ENCODE results near the gene GGCT. TPM values are rescaled to one million over a fixed set of nuclear protein-coding genes. Genes with fewer than 3 reads are reported as not detected.
A peak's percentile ranks its signal among the peaks of the same experiment; 100 is the strongest.

Gene GGCT
- total and polyA plus RNA-seq, 2 donors (not counting 3 experiments of a cell fraction or from before 2014, with no cell fraction given): 21.1 to 44.3 TPM

- no TSS peak for BruUV-seq (replicated peaks)
- H3K4me1 ChIP-seq (ENCODE audit: control insufficient read depth, extremely low read depth, insufficient read depth, low read length): peaks cover 68% of the 10 kb centered on the region
- POLR2A ChIA-PET: no interaction called here
- peak overlapping the region; percentile 13 for H3K4me2 ChIP-seq (ENCODE audit: insufficient read depth, low read length)
- H3K9me3 ChIP-seq (replicated peaks; ENCODE audit: control insufficient read depth, insufficient read depth, low read length): no peaks in the 10 kb centered on the region
- H3K9me1 ChIP-seq (replicated peaks; ENCODE audit: control insufficient read depth, extremely low read depth, insufficient read depth, low read length): no peaks in the 10 kb centered on the region
- TF ChIP-seq GATA2 (IDR thresholded peaks at IDR 0.05; ENCODE audit: insufficient read depth, insufficient read length, low read depth, low read length) (no peak), POLR2AphosphoS5 (IDR thresholded peaks at IDR 0.05; ENCODE audit: insufficient read depth, low read depth, low read length) (no peak), FOS (IDR thresholded peaks at IDR 0.05; ENCODE audit: borderline replicate concordance, insufficient read depth, low read length) (no peak), EZH2 (IDR thresholded peaks at IDR 0.05; ENCODE audit: borderline replicate concordance, low read depth, low read length, severe bottlenecking) (no peak), CTCF (IDR thresholded peaks at IDR 0.05; ENCODE audit: extremely low read depth in 1 of 2, insufficient read depth in 1 of 2, low read depth in 1 of 2, low read length in 2 of 2) (no peak), JUN (IDR thresholded peaks at IDR 0.05; ENCODE audit: borderline replicate concordance, insufficient read depth, insufficient read length, low read depth) (no peak), MYC (IDR thresholded peaks at IDR 0.05; ENCODE audit: low read depth, low read length) (no peak), MAX (IDR thresholded peaks at IDR 0.05; ENCODE audit: insufficient read depth, insufficient read length) (no peak), POLR2A (IDR thresholded peaks at IDR 0.05; ENCODE audit: low read depth, low read length) (no peak)
- no peak overlapping the region for H3K4me3 ChIP-seq (replicated peaks in 1 of 3; ENCODE audit: insufficient read depth in 1 of 3, low read depth in 1 of 3, low read length in 3 of 3)
- H3K9ac ChIP-seq (replicated peaks; ENCODE audit: extremely low read depth, insufficient read depth, low read length): no peak overlapping the region
- intact Hi-C loops (cut with micrococcal nuclease) (no loop called here), dilution Hi-C loops (cut with MboI; ENCODE audit: extremely low pct_ligation_motif_present, low sequenced_read_pairs) (no loop called here)
- no peak overlapping the region for H3K27ac ChIP-seq (ENCODE audit: insufficient read depth, low read depth, low read length)
- H3K36me3 ChIP-seq (ENCODE audit: control insufficient read depth in 2 of 2, extremely low read depth in 1 of 2, insufficient read depth in 2 of 2, low read length in 2 of 2): no peaks in the 10 kb centered on the region
- DNase-seq (ENCODE audit: low read depth, low spot score) (peak; percentile 46), FAIRE-seq (no peak)
- no peak overlapping the region for H2AFZ ChIP-seq (ENCODE audit: low read depth, low read length)
- H4K20me1 ChIP-seq (replicated peaks; ENCODE audit: control insufficient read depth, extremely low read depth, insufficient read depth, low read length): no peaks in the 10 kb centered on the region
- peaks cover 62% of the 10 kb centered on the region for H3K79me2 ChIP-seq (ENCODE audit: control insufficient read depth, insufficient read depth, low read length)
- CTCF ChIA-PET: interaction anchor here (1.5 kb wide), 1 partner anchor 15 kb away, joined by 3 read pairs; no protein-coding TSS in a partner anchor
- H3K27me3 ChIP-seq (ENCODE audit: control insufficient read depth in 2 of 2, insufficient read depth in 2 of 2, low read length in 2 of 2): no peaks in the 10 kb centered on the region
Measured at GRCh38 chr7:30475580-30475979, 29.0 kb downstream of the GGCT start.
